Measurements from ENCODE around the gene GNPDA1. TPM values are rescaled to one million over a fixed set of nuclear protein-coding genes. Genes with fewer than 3 reads are reported as not detected.

The GNPDA1 gene
- total RNA-seq, 1 donor from 2014 or later = 15.0 TPM

- H3K9me3 Mint-ChIP-seq = no peaks in the 10 kb centered on the region
- H3K36me3 Mint-ChIP-seq (ENCODE audit: low read depth) = peaks cover 3% of the 10 kb centered on the region
- peak overlapping the region; percentile 88 for H3K4me3 Mint-ChIP-seq
- intact Hi-C loops (cut with micrococcal nuclease) = loop anchor here (2.0 to 10.0 kb wide), 4 partner anchors 91 to 689 kb away; partner anchors contain the start of genes DELE1, PCDH1 and TAF7
- H3K4me1 Mint-ChIP-seq = peaks cover 53% of the 10 kb centered on the region
- H3K27me3 Mint-ChIP-seq = peaks cover 3% of the 10 kb centered on the region
- ChIA-PET CTCF (interaction anchor here (1.0 to 6.0 kb wide), 8 partner anchors 16 to 321 kb away, joined by 3 to 47 read pairs (median 7); no protein-coding TSS in a partner anchor), POLR2A (interaction anchor here (2.2 to 2.7 kb wide), 2 partner anchors 45 to 94 kb away, joined by 10 to 13 read pairs; partner anchors contain the start of genes NDFIP1 and RNF14)
- ATAC-seq (ENCODE audit: low read depth) (no peak), DNase-seq (no peak)
- H3K27ac Mint-ChIP-seq = no peak overlapping the region
- no peak for TF ChIP-seq CTCF (IDR thresholded peaks at IDR 0.05)
Observed at GRCh38 chr5:142013734-142014521, 1.1 kb upstream of the GNPDA1 start.

GRCh38 chr5:142012186-142012785 lies 541 bp downstream of the GNPDA1 start:
- Mint-ChIP-seq H3K27ac (no peak overlapping the region), H3K4me1 (peaks cover 42% of the 10 kb centered on the region), H3K4me3 (peak overlapping the region; percentile 79), H3K9me3 (no peaks in the 10 kb centered on the region), H3K36me3 (ENCODE audit: low read depth) (peaks cover 3% of the 10 kb centered on the region), H3K27me3 (no peaks in the 10 kb centered on the region)
- ChIA-PET CTCF (interaction anchor here (0.9 to 6.0 kb wide), 10 partner anchors 21 to 736 kb away, joined by 3 to 47 read pairs (median 4); partner anchors contain the start of gene NDFIP1), POLR2A (interaction anchor here (0.7 to 2.2 kb wide), 6 partner anchors 21 to 757 kb away, joined by 3 to 13 read pairs (median 4); partner anchors contain the start of genes ARHGAP26, DELE1, HDAC3 and RELL2)
- TF ChIP-seq CTCF (IDR thresholded peaks at IDR 0.05) = no peak
- ATAC-seq (ENCODE audit: low read depth) (peak; percentile 6), DNase-seq (peak; percentile 22)
- intact Hi-C loops (cut with micrococcal nuclease) = loop anchor here (1.0 to 10.0 kb wide), 3 partner anchors 43 to 687 kb away; partner anchors contain the start of genes RNF14 and TAF7

GRCh38 chr5:142011572-142012185 lies 1.1 kb downstream of the GNPDA1 start:
- DNase-seq (no peak), ATAC-seq (ENCODE audit: low read depth) (no peak)
- intact Hi-C loops (cut with micrococcal nuclease) = loop anchor here (1.0 to 10.0 kb wide), 3 partner anchors 42 to 687 kb away; partner anchors contain the start of genes RNF14 and TAF7
- Mint-ChIP-seq H3K27ac (no peak overlapping the region), H3K36me3 (ENCODE audit: low read depth) (peaks cover 3% of the 10 kb centered on the region), H3K27me3 (no peaks in the 10 kb centered on the region), H3K9me3 (no peaks in the 10 kb centered on the region), H3K4me1 (peaks cover 43% of the 10 kb centered on the region), H3K4me3 (peak overlapping the region; percentile 79)
- TF ChIP-seq CTCF (IDR thresholded peaks at IDR 0.05) = no peak
- CTCF ChIA-PET = interaction anchor here (0.5 to 6.0 kb wide), 10 partner anchors 20 to 737 kb away, joined by 3 to 47 read pairs (median 4); partner anchors contain the start of gene NDFIP1
- POLR2A ChIA-PET = interaction anchor here (0.9 to 2.2 kb wide), 6 partner anchors 42 to 758 kb away, joined by 3 to 13 read pairs (median 4); partner anchors contain the start of genes ARHGAP26, DELE1, HDAC3 and RELL2

- DNase-seq (no peak), ATAC-seq (ENCODE audit: low read depth) (no peak)
- H3K27ac Mint-ChIP-seq = no peak overlapping the region
- intact Hi-C loops (cut with micrococcal nuclease) = loop anchor here (5.0 to 10.0 kb wide), 2 partner anchors 347 to 685 kb away; partner anchors contain the start of gene TAF7
- ChIA-PET POLR2A (interaction anchor here (0.6 kb wide), 1 partner anchor 14 kb away, joined by 3 read pairs; no protein-coding TSS in a partner anchor), CTCF (interaction anchor here (0.6 kb wide), 1 partner anchor 88 kb away, joined by 4 read pairs; no protein-coding TSS in a partner anchor)
- H3K36me3 Mint-ChIP-seq (ENCODE audit: low read depth) = peaks cover 14% of the 10 kb centered on the region
- no peak for TF ChIP-seq CTCF (IDR thresholded peaks at IDR 0.05)
- H3K4me1 Mint-ChIP-seq = peaks cover 27% of the 10 kb centered on the region
- H3K4me3 Mint-ChIP-seq = no peak overlapping the region
- no peaks in the 10 kb centered on the region for H3K27me3 Mint-ChIP-seq
- no peaks in the 10 kb centered on the region for H3K9me3 Mint-ChIP-seq
Observed at GRCh38 chr5:142009886-142010285, 2.9 kb downstream of the GNPDA1 start.
